Stimulated activated CD4-positive, alpha-beta T cell treated with anti-CD3 and anti-CD28 coated beads, Interleukin-4, amount 100 ng/mL, for 24 hours (primary cell): ENCODE data around the gene CLEC20A.

Source experiments
- DNase-seq: peaks from one replicate; pipeline ENCODE4 v3.0.0-alpha.2; 2020

The CLEC20A gene

GRCh38 chr1:178496410-178497135 is at the start of gene CLEC20A:
CLEC20A (minus strand) TSS chr1:178496964; CDS start chr1:178496939, 25 bp downstream.
- DNase-seq: no peak

GRCh38 chr1:178544531-178544930 is 47.8 kb upstream of the CLEC20A start:
- DNase-seq: no peak

DNA sequence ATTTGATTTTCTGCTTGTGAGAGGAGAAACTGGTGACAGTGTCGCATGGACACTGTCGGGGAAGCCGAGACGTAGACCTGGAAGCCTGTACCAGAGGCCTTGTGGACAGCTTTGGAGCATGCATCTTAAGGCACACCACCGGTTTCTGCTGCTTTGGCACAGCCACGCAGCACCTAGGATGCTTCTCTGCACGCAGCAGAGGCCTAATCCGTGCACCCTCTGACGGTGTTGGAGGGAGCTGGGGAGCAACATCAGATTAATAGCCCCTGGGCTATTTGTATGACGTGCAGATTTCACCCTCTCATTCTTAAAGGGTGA is 46.5 kb upstream of the CLEC20A start:
- DNase-seq: no peak

DNA sequence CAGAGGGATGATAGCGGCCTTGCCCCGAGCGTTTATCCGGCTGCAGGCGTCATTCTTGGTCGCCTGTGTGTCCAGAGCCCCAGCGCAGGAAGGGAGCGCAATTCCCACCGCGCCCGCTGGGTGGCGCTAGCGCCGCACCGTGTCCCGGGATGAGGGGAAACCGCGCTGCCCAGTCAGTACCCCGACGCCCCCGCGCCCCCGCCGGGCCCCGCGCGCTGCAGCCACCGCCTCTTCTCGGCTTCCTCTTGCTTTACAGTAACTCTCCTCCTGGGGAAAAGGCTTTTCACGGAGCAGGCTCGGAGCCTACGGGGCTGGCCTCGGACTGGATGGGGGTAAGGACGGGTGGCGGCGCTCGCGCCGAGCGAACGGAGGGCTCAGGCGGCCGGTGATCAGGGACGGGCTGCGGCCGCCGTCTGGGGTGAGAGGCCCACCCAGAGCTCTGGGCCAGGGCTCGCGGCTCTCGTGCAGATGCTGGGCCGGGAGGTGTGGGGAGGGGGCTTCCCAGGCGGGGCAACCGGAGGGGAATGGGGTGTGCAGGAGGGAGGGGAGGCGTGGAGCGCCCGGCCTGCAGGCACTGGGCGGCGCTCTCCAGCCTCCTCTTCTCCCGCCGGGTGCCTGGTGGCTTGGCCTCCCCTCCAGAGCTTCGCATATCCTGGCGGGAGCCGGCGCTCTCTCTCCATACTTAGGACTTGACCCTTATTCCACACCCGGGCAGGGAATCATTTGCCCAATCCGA is 46.0 kb upstream of the CLEC20A start:
- peak; percentile 86 for DNase-seq

- DNase-seq: peak; percentile 45
These were observed 45.2 kb upstream of the CLEC20A start for GRCh38 chr1:178541829-178542553.

- DNase-seq: no peak
These were observed 44.6 kb upstream of the CLEC20A start for GRCh38 chr1:178541379-178541778.

GRCh38 chr1:178540646-178541045 is 43.9 kb upstream of the CLEC20A start:
- no peak for DNase-seq

- no peak for DNase-seq
These were observed 43.4 kb upstream of the CLEC20A start for GRCh38 chr1:178540204-178540603.

DNA sequence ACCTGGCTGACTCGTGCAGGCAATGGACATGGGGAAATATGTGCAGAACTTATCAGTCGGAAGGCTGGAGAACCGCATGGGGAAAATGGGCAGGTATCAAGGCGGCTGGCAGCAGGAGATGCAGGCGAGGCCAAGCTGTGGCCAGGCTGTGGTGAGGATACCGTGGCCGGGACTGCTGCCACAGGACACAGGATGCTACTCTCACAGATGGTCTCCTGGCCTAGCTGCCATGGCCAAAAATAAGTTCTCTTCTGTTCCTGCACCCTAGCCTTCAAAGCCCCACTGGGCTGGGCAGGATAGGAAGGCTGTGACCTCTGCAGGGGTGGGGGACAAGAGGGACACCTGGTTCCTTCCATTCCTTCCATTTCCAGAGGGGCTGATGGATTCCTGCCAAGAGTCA is 42.5 kb upstream of the CLEC20A start:
- DNase-seq: no peak

GRCh38 chr1:178538192-178538916 is 41.6 kb upstream of the CLEC20A start:
- no peak for DNase-seq

- DNase-seq: no peak
These were observed 40.8 kb upstream of the CLEC20A start for GRCh38 chr1:178537382-178538090.

DNA sequence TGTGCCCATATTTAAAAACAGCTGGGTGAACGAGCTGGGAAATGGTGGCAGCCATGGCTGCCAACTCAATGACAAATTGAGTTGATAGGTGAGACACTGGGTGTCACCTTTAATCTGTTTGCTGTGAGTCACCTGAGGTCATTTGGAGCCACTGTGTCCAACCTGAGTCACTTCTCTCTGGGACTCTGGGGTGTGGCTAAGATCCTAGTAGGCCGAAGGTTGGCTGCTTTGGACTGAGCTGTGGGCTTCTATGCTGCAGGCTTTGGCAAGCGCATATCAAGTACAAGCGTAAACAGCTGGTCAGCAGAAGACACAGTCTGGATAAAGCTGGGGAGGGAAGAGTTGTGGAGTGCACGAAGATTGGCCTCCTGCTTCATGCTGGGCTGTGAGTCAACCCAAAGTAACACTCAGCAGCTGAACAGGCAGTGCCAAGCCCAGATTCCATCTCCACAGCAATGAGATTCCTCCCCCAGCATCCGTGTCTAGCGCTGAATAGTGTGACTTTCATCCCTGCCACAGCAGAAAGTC is 40.1 kb upstream of the CLEC20A start:
- no peak for DNase-seq

GRCh38 chr1:178536329-178536728 is 39.6 kb upstream of the CLEC20A start:
- DNase-seq: no peak

DNA sequence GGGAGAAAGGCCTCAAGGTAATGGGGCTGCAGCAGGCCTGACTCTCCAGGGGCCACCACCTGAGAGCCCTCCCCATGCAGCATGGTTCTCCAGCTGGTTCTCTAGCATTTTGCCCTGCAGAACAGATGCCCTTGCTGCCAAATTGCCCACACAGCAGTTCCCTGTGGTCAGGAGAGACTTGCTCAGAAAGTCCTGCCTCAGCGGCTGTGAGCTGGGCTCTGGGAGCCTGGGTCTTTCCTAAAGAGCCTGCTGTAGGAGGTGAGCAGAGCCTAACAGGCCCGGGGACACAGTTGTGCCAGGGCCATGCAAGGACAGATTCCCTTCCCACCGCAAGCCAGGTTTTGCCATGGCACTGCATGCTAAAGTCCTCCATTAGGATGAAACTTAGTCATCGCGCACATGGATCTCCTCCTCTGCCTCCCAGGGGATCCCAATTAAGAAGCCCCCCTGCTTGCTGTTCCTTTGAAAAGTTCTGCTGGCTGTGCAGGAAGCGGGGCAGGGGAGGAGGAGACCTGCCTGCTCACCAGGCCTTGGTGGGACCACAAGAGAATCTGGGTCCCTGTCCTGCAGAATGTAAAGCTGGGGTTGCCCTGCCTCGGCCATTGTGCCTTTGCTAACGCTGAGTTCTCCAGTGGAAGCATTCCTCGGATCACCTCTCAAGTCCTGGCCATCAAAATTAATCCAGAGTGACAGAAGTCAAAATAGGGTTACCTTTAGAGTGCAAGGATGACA is 37.5 kb upstream of the CLEC20A start:
- DNase-seq: no peak

GRCh38 chr1:178533121-178533946 is 36.6 kb upstream of the CLEC20A start:
- no peak for DNase-seq

DNA sequence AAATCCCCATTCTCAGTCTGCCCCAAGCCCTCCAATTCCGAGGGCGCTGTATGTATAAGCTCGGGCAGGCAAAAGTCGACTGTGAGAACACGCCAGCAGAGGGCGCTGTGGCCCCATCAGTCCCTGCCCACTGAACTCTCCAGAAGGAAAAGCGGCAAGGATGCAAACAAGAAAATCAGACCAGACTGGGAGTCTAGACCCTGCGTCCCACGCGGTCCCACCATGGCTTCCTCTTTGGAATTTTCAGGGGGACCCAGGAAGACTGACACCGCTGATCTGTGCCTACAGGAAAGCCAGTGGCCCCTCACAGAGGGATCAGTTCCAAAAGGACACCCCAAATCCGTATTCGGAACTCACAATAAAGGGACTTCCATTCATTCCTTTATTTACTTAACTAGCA is 35.6 kb upstream of the CLEC20A start:
- peak; percentile 76 for DNase-seq

GRCh38 chr1:178531887-178532286 is 35.1 kb upstream of the CLEC20A start:
- DNase-seq: no peak

GRCh38 chr1:178530502-178530901 is 33.7 kb upstream of the CLEC20A start:
- DNase-seq: no peak

GRCh38 chr1:178530037-178530402 is 33.3 kb upstream of the CLEC20A start:
- no peak for DNase-seq

- no peak for DNase-seq
These were observed 32.7 kb upstream of the CLEC20A start for GRCh38 chr1:178529364-178530036.
